ENCODE measurements around the gene DACH1. TPM values are rescaled to one million over a fixed set of nuclear protein-coding genes. Genes with fewer than 3 reads are reported as not detected.

DACH1 gene
- total and polyA plus RNA-seq, 2 of the 13 experiments (the other 11 are each of a cell fraction or from before 2014, with no cell fraction given), result not detected

- TF ChIP-seq ATF5 (CRISPR knock-in tag; IDR thresholded peaks at IDR 0.05; ENCODE audit: low read depth) (no peak), ZNF264 (CRISPR knock-in tag; IDR thresholded peaks at IDR 0.05) (no peak), ZBTB20 (CRISPR knock-in tag; IDR thresholded peaks at IDR 0.05; ENCODE audit: borderline replicate concordance, low read depth) (no peak), RNF219 (CRISPR knock-in tag; IDR thresholded peaks at IDR 0.05) (no peak), ZFP90 (CRISPR knock-in tag; IDR thresholded peaks at IDR 0.05; ENCODE audit: borderline replicate concordance) (no peak), ZNF768 (CRISPR knock-in tag; IDR thresholded peaks at IDR 0.05) (no peak)
Measured at GRCh38 chr13:71877256-71877653, 10.3 kb upstream of the DACH1 start (continued).

- no TSS peak for BruUV-seq (replicated peaks)
- Histone ChIP-seq H3K27ac (ENCODE audit: extremely low read length, insufficient read depth, low read length) (no peak overlapping the region), H2AFZ (ENCODE audit: low read length) (no peak overlapping the region), H3K9me3 (ENCODE audit: low read length) (no peaks in the 10 kb centered on the region), H3K9ac (ENCODE audit: insufficient read depth, low read depth, low read length) (no peak overlapping the region), H3K4me2 (ENCODE audit: low read depth, low read length) (no peak overlapping the region), H3K27me3 (ENCODE audit: control insufficient read depth in 1 of 2, insufficient read depth in 2 of 2, low read length in 2 of 2) (no peaks in the 10 kb centered on the region), H3K36me3 (replicated peaks in 1 of 2; ENCODE audit: control insufficient read depth in 1 of 2, insufficient read depth in 2 of 2, low read length in 2 of 2) (no peaks in the 10 kb centered on the region), H3K4me1 (ENCODE audit: insufficient read depth, low read length) (no peaks in the 10 kb centered on the region), H3K4me3 (replicated peaks in 1 of 3; ENCODE audit: insufficient read depth in 1 of 3, low read depth in 2 of 3, low read length in 3 of 3) (no peak overlapping the region), H4K20me1 (ENCODE audit: insufficient read depth, low read length) (no peaks in the 10 kb centered on the region), H3K79me2 (ENCODE audit: insufficient read depth, low read length) (no peaks in the 10 kb centered on the region)
- TF ChIP-seq GABPB1 (CRISPR knock-in tag; IDR thresholded peaks at IDR 0.05) (no peak), ZBTB20 (CRISPR knock-in tag; IDR thresholded peaks at IDR 0.05; ENCODE audit: borderline replicate concordance, low read depth) (no peak), SSRP1 (CRISPR knock-in tag; IDR thresholded peaks at IDR 0.05) (no peak), BRCA1 (CRISPR knock-in tag; IDR thresholded peaks at IDR 0.05) (no peak), ZNF251 (CRISPR knock-in tag; IDR thresholded peaks at IDR 0.05) (no peak), ZBTB26 (CRISPR knock-in tag; IDR thresholded peaks at IDR 0.05; ENCODE audit: borderline replicate concordance) (no peak), ZNF703 (CRISPR knock-in tag; IDR thresholded peaks at IDR 0.05; ENCODE audit: borderline replicate concordance) (no peak), ZFY (CRISPR knock-in tag; IDR thresholded peaks at IDR 0.05) (no peak), CCDC6 (CRISPR knock-in tag; IDR thresholded peaks at IDR 0.05) (no peak)
- in situ Hi-C loops (cut with HindIII; ENCODE audit: extremely low pct_ligation_motif_present, low pct_unique_long_range_greater_than_20kb), result loop anchor here (25.0 kb wide), 1 partner anchor 564 kb away; no protein-coding TSS in a partner anchor
- POLR2A ChIA-PET, result no interaction called here
- DNase-seq (ENCODE audit: low spot score) (no peak), ATAC-seq (no peak), FAIRE-seq (no peak)
- CTCF ChIA-PET (ENCODE audit: low intra/inter-chr PET ratio, low total read pairs), result no interaction called here
- intact Hi-C loops (cut with micrococcal nuclease; ENCODE audit: unreplicated experiment), result no loop called here
- WGBS (ENCODE audit: low lambda C conversion rate), result 20% methylated on average over 2 of the region's 2 CpGs
Measured at GRCh38 chr13:71876648-71877255, 9.7 kb upstream of the DACH1 start.

All from HepG2 (cell line).